HG03342 (cell line): Measurements from ENCODE around the gene PPP6R3.

Experiments used
- ATAC-seq: cut with Tn5 transposase; IDR thresholded peaks from one replicate; pipeline ENCODE4 v1.9.1; 2021; ENCODE audit warnings: mild to moderate bottlenecking, moderate library complexity; ENCODE audit not compliant: unreplicated experiment

Gene PPP6R3

GRCh38 chr11:68549789-68550484, 89.4 kb downstream of the PPP6R3 start:
- no peak for ATAC-seq

DNA sequence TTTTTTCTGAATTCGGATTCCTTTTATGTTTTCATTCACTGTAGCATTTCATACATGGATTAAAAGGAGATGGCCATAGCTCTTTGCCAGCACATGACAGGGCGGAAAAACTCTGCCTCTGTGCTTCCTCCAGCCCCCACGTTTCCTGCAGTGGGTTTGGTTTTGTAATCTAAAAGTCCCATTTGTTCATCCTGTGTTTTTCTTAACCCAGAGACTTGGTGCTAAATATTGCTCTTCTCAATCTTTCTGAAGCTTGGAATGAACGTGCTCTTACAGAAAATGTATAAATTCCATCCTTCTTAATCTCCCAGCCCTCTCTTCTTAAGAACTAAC, 89.9 kb downstream of the PPP6R3 start:
- no peak for ATAC-seq

GRCh38 chr11:68551223-68551622, 90.7 kb downstream of the PPP6R3 start:
- no peak for ATAC-seq

- no peak for ATAC-seq
These were observed 91.2 kb downstream of the PPP6R3 start for GRCh38 chr11:68551777-68552176.

DNA sequence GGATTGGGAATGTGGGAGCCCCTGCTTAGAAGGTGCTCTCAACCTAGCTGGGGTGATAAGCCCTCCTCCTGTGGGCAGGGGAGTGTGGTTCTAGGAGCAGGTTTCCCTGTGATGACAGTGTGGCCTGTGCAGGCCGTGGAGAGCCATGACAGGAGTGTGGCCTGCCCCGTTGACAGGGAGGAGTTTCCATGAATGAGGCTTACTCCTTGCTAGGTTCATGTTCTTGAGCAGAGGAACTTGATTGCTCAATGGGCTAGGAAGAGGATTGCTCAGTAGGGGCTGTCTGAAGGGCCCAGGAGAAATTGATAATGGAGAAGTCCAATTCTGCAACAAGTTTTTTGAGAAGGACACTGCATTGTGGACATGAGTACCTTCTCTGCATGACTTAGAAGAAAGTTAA, 92.0 kb downstream of the PPP6R3 start:
- ATAC-seq = no peak

GRCh38 chr11:68560216-68560615, 99.7 kb downstream of the PPP6R3 start:
- ATAC-seq = no peak

- ATAC-seq = no peak
These were observed 102.9 kb downstream of the PPP6R3 start for GRCh38 chr11:68563454-68563853.

DNA sequence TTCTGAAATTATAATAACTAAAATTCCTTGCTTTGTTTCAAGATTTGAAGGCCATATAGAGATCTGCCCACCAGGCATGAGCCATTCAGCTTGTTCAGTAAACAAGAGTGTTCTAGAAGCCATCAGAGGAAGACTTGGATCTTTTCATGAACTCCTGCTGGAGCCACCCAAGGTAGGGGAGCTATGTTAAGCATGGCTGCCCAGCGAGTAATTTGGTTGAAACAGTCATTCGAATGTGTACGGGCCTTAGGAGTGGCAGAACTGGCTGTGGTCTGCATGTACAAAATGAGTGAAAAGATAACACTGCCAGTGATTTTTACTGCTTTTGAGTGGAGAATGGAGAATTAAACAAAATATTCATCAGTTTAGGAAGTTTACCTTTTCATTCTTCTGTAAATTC, 103.7 kb downstream of the PPP6R3 start:
- ATAC-seq = no peak

GRCh38 chr11:68565768-68566167, 105.2 kb downstream of the PPP6R3 start:
- ATAC-seq = no peak

DNA sequence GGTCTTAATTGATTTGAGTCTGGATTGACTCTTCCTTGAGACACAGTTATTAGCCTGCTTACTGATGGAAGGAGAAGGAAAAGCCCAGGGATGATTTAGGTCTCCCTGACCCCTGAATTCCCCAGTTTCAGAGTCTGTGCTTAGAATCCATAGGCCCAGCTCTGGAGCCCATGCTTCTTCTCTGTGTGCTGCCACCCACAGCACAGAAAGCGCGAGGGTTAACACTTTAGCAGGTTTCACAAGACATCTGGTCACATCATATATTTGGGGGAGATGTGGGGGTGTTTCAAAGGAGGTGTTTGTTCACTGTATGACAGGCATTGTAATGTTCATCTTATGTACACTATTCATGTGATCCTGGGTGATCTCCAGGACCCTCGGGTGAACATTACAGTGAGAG, 107.0 kb downstream of the PPP6R3 start:
- ATAC-seq = no peak

- no peak for ATAC-seq
These were observed 108.8 kb downstream of the PPP6R3 start for GRCh38 chr11:68569357-68569756.

DNA sequence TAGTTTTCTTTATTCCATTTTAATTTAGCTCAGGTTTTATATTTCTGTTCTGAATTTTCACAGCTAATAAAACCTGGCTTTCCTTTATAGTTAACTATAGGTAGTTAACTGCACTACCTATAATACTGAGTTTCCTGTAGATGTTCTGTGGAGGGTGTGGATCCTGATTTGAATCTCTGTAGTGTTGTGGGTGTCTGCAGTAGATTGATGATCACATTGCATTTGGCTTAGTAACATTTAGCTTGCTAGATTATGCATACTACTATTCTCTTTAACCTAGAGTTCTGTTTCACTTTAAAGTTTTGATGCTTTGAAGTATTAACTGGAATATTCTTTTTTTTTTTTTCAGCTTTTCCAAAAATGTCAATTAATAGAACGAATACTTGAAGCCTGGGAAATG, 110.1 kb downstream of the PPP6R3 start:
- no peak for ATAC-seq

DNA sequence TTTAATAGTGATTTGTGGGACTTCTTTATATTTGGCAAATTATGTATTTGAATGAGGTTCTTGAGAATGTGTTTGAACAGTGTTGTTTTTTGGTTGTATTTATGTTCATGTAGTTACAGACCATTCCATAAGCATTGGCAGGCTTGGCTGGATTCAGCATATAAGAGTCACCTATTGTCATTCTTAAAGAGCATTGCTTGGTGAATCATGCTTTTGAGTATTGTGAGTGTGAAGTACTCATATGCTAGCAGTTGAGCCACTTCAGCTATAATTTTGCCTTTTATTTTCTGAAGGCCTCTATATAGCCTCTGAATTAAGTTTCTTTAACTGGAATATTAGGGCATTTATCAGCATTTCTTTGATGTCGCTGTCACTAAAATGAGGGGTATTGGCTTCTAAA, 113.8 kb downstream of the PPP6R3 start:
- no peak for ATAC-seq

- ATAC-seq = no peak
These were observed 114.6 kb downstream of the PPP6R3 start for GRCh38 chr11:68575025-68575665.

DNA sequence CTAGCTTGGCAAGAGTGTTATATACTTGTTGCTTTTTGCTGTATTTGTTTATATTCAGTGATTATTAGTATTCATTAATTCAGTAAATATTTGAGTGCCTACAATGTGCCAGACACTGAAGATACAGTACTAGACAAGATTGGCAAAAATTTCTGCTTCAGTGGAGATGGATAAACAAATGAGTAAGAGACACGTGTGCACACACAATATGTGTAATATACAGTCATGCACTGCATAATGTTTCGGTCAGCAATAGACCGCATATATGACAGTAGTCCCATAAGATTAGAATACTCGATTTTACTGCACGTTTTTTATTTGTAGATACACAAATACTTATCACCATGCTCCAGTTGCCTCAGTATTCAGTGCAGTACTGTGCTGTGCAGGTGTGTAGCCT, 118.9 kb downstream of the PPP6R3 start:
- no peak for ATAC-seq

- ATAC-seq = no peak
These were observed 120.9 kb downstream of the PPP6R3 start for GRCh38 chr11:68581439-68581838.

GRCh38 chr11:68581901-68582300, 121.3 kb downstream of the PPP6R3 start:
- ATAC-seq = no peak

- ATAC-seq = no peak
These were observed 122.0 kb downstream of the PPP6R3 start for GRCh38 chr11:68582416-68583040.

- ATAC-seq = no peak
These were observed 122.5 kb downstream of the PPP6R3 start for GRCh38 chr11:68583041-68583446.

GRCh38 chr11:68584097-68584496, 123.5 kb downstream of the PPP6R3 start:
- ATAC-seq = no peak

- no peak for ATAC-seq
These were observed 124.5 kb downstream of the PPP6R3 start for GRCh38 chr11:68584991-68585524.

- ATAC-seq = no peak
These were observed 129.1 kb downstream of the PPP6R3 start for GRCh38 chr11:68589547-68590216.
